MCF 10A (cell line): ENCODE results near the gene MINK1. TPM values are rescaled to one million over a fixed set of nuclear protein-coding genes. Genes with fewer than 3 reads are reported as not detected.

Experiments used
- BruUV-seq: library from RNA; stranded (reverse); fragments of 400-500 nt; replicated peaks from 2 replicates; lab custom pipeline; 2021; lab: Mats Ljungman, UMichigan
- CTCF ChIA-PET: fragments of 300-600 bp; sonication (Branson Sonifier 250); formaldehyde crosslinking; extraction: SDS; loops from one replicate; lab custom pipeline; 2021; ENCODE audit warnings: antibody characterized with exemption, inconsistent platforms; lab: Yijun Ruan, JAX
- POLR2A ChIA-PET: fragments of 300-600, 350-650 bp; sonication (Branson Sonifier 250); formaldehyde crosslinking; extraction: SDS; loops from one replicate; lab custom pipeline; 2020; ENCODE audit warnings: antibody characterized with exemption, inconsistent platforms; lab: Yijun Ruan, JAX
- DNase-seq: peaks from one replicate; pipeline ENCODE4 v3.0.0-alpha.2; 2018; ENCODE audit not compliant: unreplicated experiment
- H3K27ac Mint-ChIP-seq: one replicate; pipeline ENCODE4 v1.8.0; 2022; ENCODE audit warnings: mild to moderate bottlenecking, low read depth, mixed read lengths; ENCODE audit not compliant: unreplicated experiment
- H3K27me3 Mint-ChIP-seq: one replicate; pipeline ENCODE4 v1.8.0; 2022; ENCODE audit warnings: mixed read lengths; ENCODE audit not compliant: insufficient read depth, unreplicated experiment
- H3K36me3 Mint-ChIP-seq: one replicate; pipeline ENCODE4 v1.8.0; 2022; ENCODE audit warnings: mild to moderate bottlenecking, moderate library complexity, mixed read lengths; ENCODE audit not compliant: insufficient read depth, unreplicated experiment
- H3K4me1 Mint-ChIP-seq: one replicate; pipeline ENCODE4 v1.8.0; 2022; ENCODE audit warnings: mixed read lengths; ENCODE audit not compliant: insufficient read depth, unreplicated experiment
- H3K4me3 Mint-ChIP-seq: one replicate; pipeline ENCODE4 v1.8.0; 2022; ENCODE audit warnings: mild to moderate bottlenecking, moderate library complexity, mixed read lengths; ENCODE audit not compliant: unreplicated experiment
- H3K9me3 Mint-ChIP-seq: one replicate; pipeline ENCODE4 v1.8.0; 2022; ENCODE audit warnings: mixed read lengths; ENCODE audit not compliant: unreplicated experiment
- intact Hi-C: fragments of 100-400 bp; cut with micrococcal nuclease; formaldehyde crosslinking; loops from 2 replicates; pipeline ENCODE4 v1.14.1; 2022
- total RNA-seq: library from RNA; stranded (reverse); gene quantifications from 2 replicates; pipeline ENCODE4 v1.2.3, GENCODE V29; 2022
- TF ChIP-seq, protein P1 (sequence below): fragments of 200-600 bp; IDR thresholded peaks from one replicate; pipeline ENCODE4 v1.8.0; 2022; ENCODE audit warnings: antibody characterized with exemption, mild to moderate bottlenecking; ENCODE audit not compliant: unreplicated experiment

MINK1 gene
- total RNA-seq, 1 experiment from 2014 or later: 124 TPM

DNA sequence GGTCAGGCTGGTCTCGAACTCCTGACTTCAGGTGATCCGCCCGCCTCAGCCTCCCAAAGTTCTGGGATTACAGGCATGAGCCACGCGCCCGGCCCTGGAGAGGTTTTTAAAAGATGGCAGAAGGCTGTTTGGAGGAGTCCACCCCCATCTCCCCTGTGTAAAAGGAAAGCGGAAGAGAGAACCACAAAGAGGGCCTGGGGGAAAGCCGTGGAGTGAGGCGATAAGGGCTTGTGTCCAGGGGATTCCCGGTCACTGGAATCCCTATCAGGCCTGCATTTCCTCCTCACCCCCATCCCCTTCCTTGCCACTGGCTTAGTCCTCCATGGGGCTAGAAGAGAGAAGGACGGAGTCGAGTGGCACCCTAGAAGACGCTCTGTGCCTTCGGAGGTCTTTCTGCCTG is 98.8 kb downstream of the MINK1 start, which contains the start of gene GP1BA:
TSS of gene GP1BA (plus strand) at position 315 of the 400 bp plus-strand sequence. CDS start 328 bp downstream, outside the sequence.
- TF ChIP-seq, protein P1, sequence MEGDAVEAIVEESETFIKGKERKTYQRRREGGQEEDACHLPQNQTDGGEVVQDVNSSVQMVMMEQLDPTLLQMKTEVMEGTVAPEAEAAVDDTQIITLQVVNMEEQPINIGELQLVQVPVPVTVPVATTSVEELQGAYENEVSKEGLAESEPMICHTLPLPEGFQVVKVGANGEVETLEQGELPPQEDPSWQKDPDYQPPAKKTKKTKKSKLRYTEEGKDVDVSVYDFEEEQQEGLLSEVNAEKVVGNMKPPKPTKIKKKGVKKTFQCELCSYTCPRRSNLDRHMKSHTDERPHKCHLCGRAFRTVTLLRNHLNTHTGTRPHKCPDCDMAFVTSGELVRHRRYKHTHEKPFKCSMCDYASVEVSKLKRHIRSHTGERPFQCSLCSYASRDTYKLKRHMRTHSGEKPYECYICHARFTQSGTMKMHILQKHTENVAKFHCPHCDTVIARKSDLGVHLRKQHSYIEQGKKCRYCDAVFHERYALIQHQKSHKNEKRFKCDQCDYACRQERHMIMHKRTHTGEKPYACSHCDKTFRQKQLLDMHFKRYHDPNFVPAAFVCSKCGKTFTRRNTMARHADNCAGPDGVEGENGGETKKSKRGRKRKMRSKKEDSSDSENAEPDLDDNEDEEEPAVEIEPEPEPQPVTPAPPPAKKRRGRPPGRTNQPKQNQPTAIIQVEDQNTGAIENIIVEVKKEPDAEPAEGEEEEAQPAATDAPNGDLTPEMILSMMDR: no peak
- H3K4me1 Mint-ChIP-seq: peaks cover 11% of the 10 kb centered on the region
- H3K27ac Mint-ChIP-seq: no peak within 1 kb of the TSS
- H3K9me3 Mint-ChIP-seq: no peaks in the 10 kb centered on the region
- ChIA-PET POLR2A (no interaction called here), CTCF (interaction anchor here (0.6 to 0.7 kb wide), 2 partner anchors 222 to 426 kb away, joined by 3 read pairs; partner anchors contain the start of gene ARRB2)
- peaks cover 28% of the 10 kb centered on the region for H3K36me3 Mint-ChIP-seq
- no peak for DNase-seq
- no TSS peak for BruUV-seq
- intact Hi-C loops: no loop called here
- no peaks in the 10 kb centered on the region for H3K27me3 Mint-ChIP-seq
- no peak within 1 kb of the TSS for H3K4me3 Mint-ChIP-seq

DNA sequence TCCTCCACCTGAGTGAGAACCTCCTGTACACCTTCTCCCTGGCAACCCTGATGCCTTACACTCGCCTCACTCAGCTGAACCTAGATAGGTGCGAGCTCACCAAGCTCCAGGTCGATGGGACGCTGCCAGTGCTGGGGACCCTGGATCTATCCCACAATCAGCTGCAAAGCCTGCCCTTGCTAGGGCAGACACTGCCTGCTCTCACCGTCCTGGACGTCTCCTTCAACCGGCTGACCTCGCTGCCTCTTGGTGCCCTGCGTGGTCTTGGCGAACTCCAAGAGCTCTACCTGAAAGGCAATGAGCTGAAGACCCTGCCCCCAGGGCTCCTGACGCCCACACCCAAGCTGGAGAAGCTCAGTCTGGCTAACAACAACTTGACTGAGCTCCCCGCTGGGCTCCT is 99.6 kb downstream of the MINK1 start:
- DNase-seq: no peak
- Mint-ChIP-seq H3K9me3 (no peaks in the 10 kb centered on the region), H3K4me3 (no peak overlapping the region), H3K27ac (no peak overlapping the region), H3K36me3 (peaks cover 36% of the 10 kb centered on the region), H3K4me1 (peaks cover 11% of the 10 kb centered on the region), H3K27me3 (no peaks in the 10 kb centered on the region)
- CTCF ChIA-PET: interaction anchor here (0.7 kb wide), 1 partner anchor 425 kb away, joined by 3 read pairs; no protein-coding TSS in a partner anchor
- TF ChIP-seq, protein P1: no peak
- POLR2A ChIA-PET: interaction anchor here (1.2 kb wide), 1 partner anchor 24 kb away, joined by 3 read pairs; no protein-coding TSS in a partner anchor
- intact Hi-C loops: no loop called here
- BruUV-seq: no TSS peak

DNA sequence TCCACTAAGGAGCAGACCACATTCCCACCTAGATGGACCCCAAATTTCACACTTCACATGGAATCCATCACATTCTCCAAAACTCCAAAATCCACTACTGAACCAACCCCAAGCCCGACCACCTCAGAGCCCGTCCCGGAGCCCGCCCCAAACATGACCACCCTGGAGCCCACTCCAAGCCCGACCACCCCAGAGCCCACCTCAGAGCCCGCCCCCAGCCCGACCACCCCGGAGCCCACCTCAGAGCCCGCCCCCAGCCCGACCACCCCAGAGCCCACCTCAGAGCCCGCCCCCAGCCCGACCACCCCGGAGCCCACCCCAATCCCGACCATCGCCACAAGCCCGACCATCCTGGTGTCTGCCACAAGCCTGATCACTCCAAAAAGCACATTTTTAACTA is 100.5 kb downstream of the MINK1 start:
- no peak overlapping the region for H3K27ac Mint-ChIP-seq

More for the DNA sequence above, 100.5 kb downstream of the MINK1 start:
- intact Hi-C loops: loop anchor here (1.0 kb wide), 1 partner anchor 24 kb away; no protein-coding TSS in a partner anchor
- CTCF ChIA-PET: interaction anchor here (0.6 to 1.6 kb wide), 3 partner anchors 8 to 88 kb away, joined by 3 to 8 read pairs (median 4); no protein-coding TSS in a partner anchor
- Mint-ChIP-seq H3K36me3 (peaks cover 41% of the 10 kb centered on the region), H3K4me1 (peaks cover 16% of the 10 kb centered on the region), H3K27me3 (no peaks in the 10 kb centered on the region), H3K4me3 (peak overlapping the region; percentile 19), H3K9me3 (no peaks in the 10 kb centered on the region)
- POLR2A ChIA-PET: interaction anchor here (0.8 to 2.6 kb wide), 7 partner anchors 10 to 146 kb away, joined by 3 to 11 read pairs (median 5); no protein-coding TSS in a partner anchor
- TF ChIP-seq, protein P1: no peak
- DNase-seq: no peak
- no TSS peak for BruUV-seq
